H7 (cell line): ENCODE results near the gene HECW1. TPM values are rescaled to one million over a fixed set of nuclear protein-coding genes. Genes with fewer than 3 reads are reported as not detected.
"Not testable (repeated sequence)": the region's sequence is repeated elsewhere in the genome, so short reads cannot be mapped to it uniquely, and the experiment has no call there.

Source experiments
- DNase-seq: peaks from one replicate; pipeline ENCODE4 v3.0.0; 2012
- H3K27me3 ChIP-seq: 2 replicates; pipeline ENCODE4 v1.6.0; 2011; ENCODE audit warnings: mild to moderate bottlenecking, low read length; ENCODE audit not compliant: control insufficient read depth, insufficient read depth
- H3K36me3 ChIP-seq: replicated peaks from 2 replicates; pipeline ENCODE4 v1.5.1; 2011; ENCODE audit warnings: low read length; ENCODE audit not compliant: control insufficient read depth, insufficient read depth
- H3K4me3 ChIP-seq: 2 replicates; pipeline ENCODE4 v1.5.1; 2011; ENCODE audit warnings: low read depth, mild to moderate bottlenecking, control low read depth, low read length, moderate library complexity; ENCODE audit not compliant: insufficient read depth
- total RNA-seq: library from RNA; depleted of rRNA; stranded (reverse); fragments of >200 nt; shearing (Covaris generic); gene quantifications from 2 replicates; pipeline ENCODE4 v1.2.3, GENCODE V29; 2014

The HECW1 gene
- total RNA-seq, 1 experiment from 2014 or later: 4.3 TPM

DNA sequence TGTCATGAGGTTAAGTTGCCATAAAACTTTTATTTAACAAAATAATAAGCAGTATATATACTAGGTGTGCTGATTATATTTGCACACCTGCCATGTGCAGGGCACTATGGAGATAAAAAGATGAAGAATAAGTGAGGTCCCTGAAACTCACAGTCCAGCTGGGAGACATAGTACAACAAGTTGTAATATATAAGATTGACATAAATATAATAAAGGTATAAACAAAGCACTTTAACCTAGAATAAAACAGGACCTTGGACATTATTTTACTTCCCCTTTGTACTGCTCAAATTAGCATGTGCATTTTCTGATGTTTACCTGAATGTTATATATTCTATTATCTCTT lies 476.7 kb downstream of the HECW1 start:
- no peak overlapping the region for H3K4me3 ChIP-seq
- DNase-seq: no peak
- no peaks in the 10 kb centered on the region for H3K36me3 ChIP-seq
- H3K27me3 ChIP-seq: peaks cover 2% of the 10 kb centered on the region; the same call in 1 of the 2 replicates

DNA sequence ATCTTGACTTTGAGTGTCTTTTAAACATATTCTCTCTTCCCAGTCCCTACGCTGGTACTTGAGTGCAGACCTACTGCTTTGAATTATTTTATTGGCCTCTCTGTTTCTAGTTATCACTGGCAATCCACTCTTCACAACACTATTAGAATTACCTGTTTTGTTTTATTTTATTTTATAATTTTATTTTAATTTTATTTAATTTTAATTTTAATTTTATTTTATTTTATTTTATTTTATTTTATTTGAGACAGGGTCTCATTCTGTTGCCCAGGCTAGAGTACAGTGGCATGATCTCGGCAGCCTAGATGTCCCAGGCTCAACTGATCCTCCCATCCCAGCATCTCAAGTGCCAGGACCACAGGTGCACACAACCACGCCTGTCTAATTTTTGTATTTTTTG lies 477.3 kb downstream of the HECW1 start:
- no peak for DNase-seq
- Histone ChIP-seq H3K4me3 (no peak overlapping the region), H3K36me3 (no peaks in the 10 kb centered on the region), H3K27me3 (no peaks in the 10 kb centered on the region)

DNA sequence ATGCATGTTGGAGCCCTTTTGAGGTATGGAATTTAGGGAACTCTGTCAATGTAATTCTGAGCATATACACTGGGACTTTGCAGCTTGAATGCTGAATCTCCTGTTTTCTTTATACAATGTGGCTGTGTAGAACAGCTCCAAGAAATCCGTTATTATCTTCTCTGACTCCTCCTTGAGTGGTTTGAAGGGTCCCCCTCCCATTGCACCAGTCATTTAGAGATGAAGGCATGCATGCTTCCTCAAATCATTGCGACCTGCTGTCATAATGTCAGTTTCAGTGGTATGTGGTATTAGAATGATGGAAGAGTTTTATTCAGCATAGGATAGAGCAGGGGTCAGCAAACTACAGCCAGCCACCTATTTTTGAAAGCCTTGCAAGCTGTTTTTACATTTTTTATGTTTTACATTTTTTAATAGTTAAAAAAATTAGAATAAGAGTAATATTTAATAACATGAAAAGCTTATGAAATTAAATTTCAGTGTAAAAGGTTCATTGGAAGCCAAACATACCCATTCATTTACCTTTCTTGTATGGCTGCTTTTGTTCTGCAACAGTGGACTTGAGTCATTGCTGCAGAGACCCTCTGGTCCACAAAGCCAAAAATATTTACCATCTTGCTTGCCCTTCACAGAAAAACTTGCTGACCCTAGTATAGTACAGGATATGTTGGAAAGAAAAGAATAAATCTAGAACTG lies 478.6 kb downstream of the HECW1 start:
- H3K36me3 ChIP-seq: no peaks in the 10 kb centered on the region

DNA sequence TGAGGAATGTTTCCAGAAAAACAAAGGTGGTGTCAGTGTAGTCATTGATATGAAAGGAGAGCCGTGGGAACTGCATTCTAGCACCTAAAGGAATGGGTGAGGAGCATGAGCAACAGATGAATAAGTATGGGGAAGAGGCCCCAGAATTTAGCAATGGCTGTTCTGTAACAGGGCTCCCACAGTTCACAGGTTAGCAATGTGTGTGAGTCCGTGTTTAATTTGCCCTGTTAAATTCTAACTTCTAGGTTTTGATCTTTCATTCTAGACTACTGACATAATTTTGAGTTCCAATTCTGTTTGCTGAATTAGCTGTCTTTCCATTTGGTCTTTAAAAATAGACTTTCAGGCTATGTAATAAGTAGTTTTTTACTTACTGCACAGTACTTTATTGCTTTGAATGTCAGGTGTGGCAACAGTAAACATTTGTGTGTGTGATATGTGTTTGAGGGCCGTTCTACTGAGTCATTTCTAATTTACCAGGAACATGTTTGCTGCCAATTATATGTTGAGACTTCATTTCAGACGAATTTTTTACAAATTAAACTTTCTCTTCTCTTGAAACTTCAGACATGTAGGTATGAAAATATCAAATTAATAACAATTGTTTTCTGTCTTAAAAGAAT lies 479.2 kb downstream of the HECW1 start:
- H3K36me3 ChIP-seq: no peaks in the 10 kb centered on the region
- no peaks in the 10 kb centered on the region for H3K27me3 ChIP-seq
- no peak for DNase-seq
- H3K4me3 ChIP-seq: no peak overlapping the region

More for the DNA sequence above, 478.6 kb downstream of the HECW1 start:
- no peak for DNase-seq
- Histone ChIP-seq H3K27me3 (no peaks in the 10 kb centered on the region), H3K4me3 (no peak overlapping the region)

DNA sequence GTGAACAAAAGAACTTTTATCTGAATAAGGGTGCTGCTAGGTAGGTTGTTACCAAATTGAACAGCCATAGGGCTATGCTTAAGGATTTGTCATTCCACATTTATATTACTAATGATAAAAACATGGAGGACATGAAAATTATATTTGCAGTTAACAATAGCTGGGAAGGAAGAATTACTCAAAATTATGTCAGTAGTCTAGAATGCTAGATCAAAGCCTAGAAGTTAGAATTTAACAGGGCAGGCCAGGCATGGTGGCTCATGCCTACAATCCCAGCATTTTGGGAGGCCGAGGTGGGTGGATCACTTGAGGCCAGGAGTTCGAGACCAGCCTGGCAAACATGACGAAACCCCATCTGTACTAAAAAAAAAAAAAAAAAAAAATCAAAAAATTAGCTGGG lies 479.9 kb downstream of the HECW1 start:
- no peaks in the 10 kb centered on the region for H3K27me3 ChIP-seq

DNA sequence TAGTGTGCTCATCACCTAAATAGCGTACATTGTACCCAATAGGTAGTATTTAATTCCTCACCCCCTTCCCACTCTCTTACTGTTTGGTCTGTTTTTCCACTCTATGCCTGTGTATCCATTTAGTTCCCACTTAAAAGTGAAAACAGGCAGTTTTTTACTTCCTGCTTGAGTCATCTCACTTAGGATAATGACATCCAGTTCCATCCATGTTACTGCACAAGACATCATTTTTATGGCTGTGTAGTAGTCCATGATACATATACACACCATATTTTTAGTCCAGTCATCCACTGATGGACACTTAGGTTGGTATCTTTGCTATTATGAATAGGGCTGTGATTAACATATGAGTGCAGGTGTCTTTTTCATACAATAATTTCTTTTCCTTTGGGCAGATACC lies 480.6 kb downstream of the HECW1 start:
- Histone ChIP-seq H3K36me3 (no peaks in the 10 kb centered on the region), H3K27me3 (no peaks in the 10 kb centered on the region), H3K4me3 (no peak overlapping the region)
- DNase-seq: no peak

More for the DNA sequence above, 479.9 kb downstream of the HECW1 start:
- Histone ChIP-seq H3K36me3 (no peaks in the 10 kb centered on the region), H3K4me3 (no peak overlapping the region)
- DNase-seq: no peak

DNA sequence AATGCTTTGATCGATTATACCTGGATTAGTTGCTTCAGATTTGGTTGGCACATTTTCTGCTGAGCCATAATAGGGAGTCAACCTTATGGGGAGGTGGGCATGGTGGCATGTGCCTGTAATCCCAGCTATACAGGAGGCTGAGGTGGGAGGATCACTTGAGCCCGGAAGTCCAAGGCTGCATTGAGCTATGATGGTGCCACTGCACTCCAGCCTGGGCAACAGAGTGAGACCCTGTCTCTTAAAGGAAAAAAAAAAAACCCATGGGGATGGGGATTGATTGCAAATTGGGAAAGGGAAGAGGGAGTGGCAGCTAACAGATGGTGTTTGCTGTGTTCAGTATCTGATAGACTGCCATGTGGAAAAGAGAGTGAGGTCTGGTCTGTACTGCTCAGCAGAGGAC lies 481.6 kb downstream of the HECW1 start:
- DNase-seq: no peak
- no peak overlapping the region for H3K4me3 ChIP-seq
- no peaks in the 10 kb centered on the region for H3K36me3 ChIP-seq
- H3K27me3 ChIP-seq: no peaks in the 10 kb centered on the region

DNA sequence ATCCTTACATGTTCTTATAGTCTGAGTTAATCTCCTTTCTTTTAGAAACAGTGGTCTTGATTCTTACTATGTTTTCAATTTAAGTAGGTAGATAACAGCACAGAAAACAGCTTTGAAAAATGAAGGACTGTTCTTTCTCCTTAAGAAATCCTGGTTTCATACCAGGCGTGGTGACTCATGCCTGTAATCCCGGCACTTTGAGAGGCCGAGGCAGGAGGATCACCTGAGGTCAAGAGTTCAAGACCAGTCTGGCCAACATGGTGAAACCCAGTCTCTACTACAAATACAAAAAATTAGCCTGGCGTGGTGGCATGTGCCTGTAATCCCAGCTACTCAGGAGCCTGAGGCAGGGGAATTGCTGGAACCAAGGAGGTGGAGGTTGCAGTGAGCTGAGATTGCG lies 484.0 kb downstream of the HECW1 start:
- not testable (repeated sequence) for H3K27me3 ChIP-seq, DNase-seq, H3K36me3 ChIP-seq

DNA sequence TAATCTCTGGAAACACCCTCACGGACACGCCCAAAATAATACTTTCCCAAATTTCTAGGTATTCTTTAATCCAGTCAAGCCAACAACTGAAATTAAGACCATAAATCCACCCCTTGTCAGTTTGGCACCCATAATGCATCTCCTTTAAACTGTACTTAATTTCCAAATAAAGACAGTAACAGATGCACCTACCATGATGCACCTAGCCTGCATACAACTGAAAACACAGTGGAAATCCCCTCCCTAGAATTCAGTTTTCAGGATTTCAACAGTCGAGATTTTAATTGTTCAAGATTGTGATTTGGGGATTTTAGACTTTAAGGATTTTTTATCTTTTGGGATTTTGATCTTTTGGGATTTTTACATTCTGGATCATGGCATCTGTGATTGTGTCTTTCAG lies 487.6 kb downstream of the HECW1 start:
- Histone ChIP-seq H3K36me3 (peaks cover 2% of the 10 kb centered on the region; the same call in 1 of the 2 replicates), H3K27me3 (no peaks in the 10 kb centered on the region)
- DNase-seq: no peak

More for the DNA sequence above, 484.0 kb downstream of the HECW1 start:
- H3K4me3 ChIP-seq: not testable (repeated sequence)

DNA sequence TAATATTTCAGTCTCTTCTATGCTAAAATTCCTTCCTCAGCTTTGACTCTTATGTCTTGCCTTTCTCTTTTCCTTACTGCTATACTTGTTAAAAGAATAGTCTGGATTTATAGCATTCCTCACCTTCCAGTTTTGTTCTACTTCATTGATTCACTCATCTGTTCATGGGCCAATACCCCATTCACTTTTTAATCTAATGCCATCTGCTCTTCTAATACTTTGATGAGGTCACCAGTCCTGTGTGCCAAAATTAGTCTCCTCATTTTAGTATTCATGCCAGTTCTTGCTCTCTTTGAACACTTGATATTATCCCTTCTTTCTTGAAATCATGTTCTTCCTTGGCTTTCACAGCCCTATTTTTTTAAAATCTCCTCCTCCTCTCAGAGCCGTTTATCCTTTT lies 489.8 kb downstream of the HECW1 start:
- DNase-seq: no peak
- no peak overlapping the region for H3K4me3 ChIP-seq
- no peaks in the 10 kb centered on the region for H3K27me3 ChIP-seq
- H3K36me3 ChIP-seq: peaks cover 2% of the 10 kb centered on the region; the same call in 1 of the 2 replicates

More for the DNA sequence above, 487.6 kb downstream of the HECW1 start:
- H3K4me3 ChIP-seq: no peak overlapping the region

DNA sequence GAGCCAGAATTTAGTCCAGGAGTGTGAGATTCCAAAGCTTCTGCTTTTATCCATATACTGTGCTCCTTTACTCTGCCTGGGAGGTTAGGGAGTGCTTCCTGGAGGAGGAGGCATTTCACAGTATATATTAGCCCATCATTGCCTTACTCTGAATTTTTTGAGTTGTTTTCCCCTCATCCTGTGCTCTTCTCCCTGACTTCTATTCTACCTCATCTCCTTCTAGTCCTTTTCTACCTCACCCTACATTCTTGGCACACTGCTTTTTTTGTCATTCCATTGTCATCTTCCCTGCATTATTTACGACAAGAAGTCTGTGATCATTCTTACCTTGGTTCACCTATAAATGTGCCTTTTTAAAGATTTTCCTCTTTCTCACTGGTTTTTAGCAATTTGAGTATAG lies 491.8 kb downstream of the HECW1 start:
- no peak for DNase-seq
- H3K4me3 ChIP-seq: no peak overlapping the region
- peaks cover 6% of the 10 kb centered on the region for H3K36me3 ChIP-seq
- H3K27me3 ChIP-seq: no peaks in the 10 kb centered on the region

DNA sequence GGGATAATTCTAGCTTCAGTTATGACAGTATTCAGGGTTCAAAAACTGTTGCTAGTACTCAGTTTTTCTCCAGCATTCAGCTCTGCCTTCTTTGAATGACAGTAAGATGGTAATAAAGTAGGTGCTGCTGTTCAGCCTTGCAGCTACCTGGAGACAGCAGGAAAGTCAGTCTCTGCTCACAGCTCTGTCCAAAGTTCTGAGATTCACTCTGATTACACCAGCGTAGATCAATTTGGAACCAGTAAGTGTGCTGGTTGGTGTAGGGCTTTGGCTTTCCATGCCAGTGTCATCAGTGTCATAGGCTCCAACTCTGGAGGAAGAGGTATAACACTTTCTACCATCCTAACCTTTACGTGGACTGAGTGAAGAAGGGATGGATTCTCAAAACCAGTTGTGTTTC lies 496.6 kb downstream of the HECW1 start:
- no peak for DNase-seq
- Histone ChIP-seq H3K4me3 (no peak overlapping the region), H3K27me3 (no peaks in the 10 kb centered on the region)

DNA sequence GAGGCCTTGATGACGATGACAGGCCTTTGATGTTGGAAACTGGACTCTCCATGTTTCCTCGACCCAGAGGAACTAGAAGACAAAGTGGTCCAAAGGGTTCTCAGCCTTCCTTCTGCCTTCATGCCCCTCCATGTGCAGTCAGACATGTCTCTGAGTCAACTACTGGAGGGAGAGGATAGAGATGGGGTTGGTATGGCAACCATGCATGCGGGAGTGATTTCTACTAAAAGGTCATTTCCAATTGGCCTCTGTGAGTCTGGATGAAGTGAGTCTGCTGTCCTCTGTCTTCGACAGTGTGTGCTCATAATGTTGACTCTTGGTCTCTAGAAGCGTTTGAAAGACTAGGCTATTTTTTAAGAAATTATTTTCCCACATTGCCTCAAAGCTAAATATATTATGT lies 499.7 kb downstream of the HECW1 start:
- DNase-seq: no peak
- Histone ChIP-seq H3K4me3 (no peak overlapping the region), H3K36me3 (peaks cover 4% of the 10 kb centered on the region), H3K27me3 (no peaks in the 10 kb centered on the region)

More for the DNA sequence above, 496.6 kb downstream of the HECW1 start:
- H3K36me3 ChIP-seq: peaks cover 4% of the 10 kb centered on the region

DNA sequence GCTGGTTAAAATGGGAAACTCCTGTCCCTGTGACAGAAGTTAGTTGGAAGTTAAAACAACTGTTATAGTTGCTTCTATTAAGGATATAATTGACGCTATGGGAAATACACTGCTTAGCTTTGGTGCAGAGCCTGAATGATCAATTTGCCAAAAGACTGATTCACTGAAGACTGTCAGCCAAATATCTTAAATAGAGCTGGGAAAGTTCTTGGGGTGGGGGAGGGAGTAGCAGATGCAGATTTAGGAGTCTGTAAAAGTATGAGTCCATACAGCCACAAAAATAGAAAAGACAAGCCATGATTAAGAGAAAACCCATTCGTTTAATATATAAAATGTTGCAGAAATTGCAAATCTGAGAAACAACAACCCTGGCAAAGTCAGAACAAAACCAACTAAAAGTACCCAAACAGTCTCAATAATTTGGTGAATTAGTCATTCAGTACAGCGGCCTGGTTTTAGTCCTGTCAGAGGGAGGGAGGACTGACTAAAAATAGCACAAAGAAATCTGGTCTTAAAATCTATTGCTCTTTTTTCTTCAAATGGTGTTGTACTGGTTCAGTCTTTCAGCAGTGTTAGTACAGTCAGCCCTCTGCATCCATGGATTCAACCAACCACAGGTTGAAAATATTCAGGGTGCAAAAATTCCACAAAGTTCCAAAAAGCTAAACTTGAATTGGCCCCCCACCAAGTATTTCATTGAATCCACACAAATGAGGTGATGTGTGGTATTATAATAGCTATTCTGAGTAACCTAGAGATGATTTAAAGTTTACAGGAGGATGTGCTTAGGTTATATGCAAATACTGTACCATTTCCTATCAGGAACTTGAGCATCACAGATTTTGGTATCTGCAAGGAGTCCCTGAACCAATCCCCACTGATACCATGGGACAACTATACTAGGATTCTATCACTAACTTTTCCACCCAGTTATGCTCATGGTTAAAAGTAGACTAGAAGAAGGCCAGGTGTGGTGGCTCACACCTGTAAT lies 500.4 kb downstream of the HECW1 start:
- no peak for DNase-seq
- no peaks in the 10 kb centered on the region for H3K27me3 ChIP-seq
- peaks cover 4% of the 10 kb centered on the region for H3K36me3 ChIP-seq
- no peak overlapping the region for H3K4me3 ChIP-seq
